GM21526 (cell line): ENCODE results near the gene TMEM238.
A peak's percentile ranks its signal among the peaks of the same experiment; 100 is the strongest.
"Not testable (repeated sequence)": the region's sequence is repeated elsewhere in the genome, so short reads cannot be mapped to it uniquely, and the experiment has no call there.

ENCODE experiments used
- ATAC-seq: cut with Tn5 transposase; IDR thresholded peaks from one replicate; pipeline ENCODE4 v1.9.1; 2021; ENCODE audit warnings: moderate library complexity; ENCODE audit not compliant: unreplicated experiment, low FRiP score

Gene TMEM238

GRCh38 chr19:55341595-55342531, 42.2 kb downstream of the TMEM238 start:
- ATAC-seq, result no peak

DNA sequence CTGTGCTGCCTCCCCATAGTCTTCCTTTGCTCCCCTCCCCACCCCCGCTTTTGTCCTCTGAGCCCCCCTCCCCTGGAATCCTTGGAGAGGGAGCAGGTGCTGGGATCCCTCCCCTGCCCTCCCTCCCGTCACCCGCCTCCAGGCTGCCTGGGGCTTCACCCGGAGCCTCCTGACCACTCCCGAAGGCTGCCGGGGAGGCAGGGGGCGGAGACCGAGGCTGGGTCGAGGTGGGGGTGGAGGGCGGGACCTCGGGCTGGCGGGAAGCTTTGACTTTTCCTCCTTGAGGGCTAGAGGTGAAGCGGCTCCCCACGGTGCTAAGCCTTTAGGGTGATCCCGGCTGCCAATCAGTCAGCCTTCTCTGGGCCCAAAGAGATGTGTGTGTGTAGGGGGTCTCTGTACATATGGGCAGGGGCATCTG, 42.9 kb downstream of the TMEM238 start:
- ATAC-seq, result no peak

- no peak for ATAC-seq
These were observed 43.3 kb downstream of the TMEM238 start for GRCh38 chr19:55340784-55341147.

- no peak for ATAC-seq
These were observed 44.0 kb downstream of the TMEM238 start for GRCh38 chr19:55339889-55340783.

GRCh38 chr19:55339105-55339888, 44.8 kb downstream of the TMEM238 start, which contains the start of gene KMT5C:
KMT5C (plus strand) TSS chr19:55339876; CDS start chr19:55341937, 2,061 bp downstream.
- peak; percentile 77 for ATAC-seq

GRCh38 chr19:55336101-55336500, 48.0 kb downstream of the TMEM238 start:
- no peak for ATAC-seq

DNA sequence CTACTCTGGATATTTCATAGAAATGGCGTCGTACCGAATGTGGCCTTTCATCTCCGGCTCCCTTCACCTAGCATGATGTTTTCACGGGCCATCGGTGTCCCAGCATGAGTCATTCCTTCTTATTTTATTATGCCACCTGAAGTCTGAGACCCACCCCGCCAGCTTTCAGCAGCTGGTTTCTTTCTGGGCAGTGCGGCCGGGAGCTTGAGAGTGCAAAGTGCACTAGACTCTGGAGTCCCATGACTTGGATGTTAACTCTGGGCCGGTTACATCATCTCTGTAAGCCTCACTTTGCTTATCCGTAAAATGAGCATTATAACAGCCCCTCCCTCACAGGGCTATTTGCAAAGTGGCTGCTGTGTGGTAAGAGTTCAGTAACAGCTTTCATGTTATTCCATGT, 50.2 kb downstream of the TMEM238 start:
- ATAC-seq, result no peak

DNA sequence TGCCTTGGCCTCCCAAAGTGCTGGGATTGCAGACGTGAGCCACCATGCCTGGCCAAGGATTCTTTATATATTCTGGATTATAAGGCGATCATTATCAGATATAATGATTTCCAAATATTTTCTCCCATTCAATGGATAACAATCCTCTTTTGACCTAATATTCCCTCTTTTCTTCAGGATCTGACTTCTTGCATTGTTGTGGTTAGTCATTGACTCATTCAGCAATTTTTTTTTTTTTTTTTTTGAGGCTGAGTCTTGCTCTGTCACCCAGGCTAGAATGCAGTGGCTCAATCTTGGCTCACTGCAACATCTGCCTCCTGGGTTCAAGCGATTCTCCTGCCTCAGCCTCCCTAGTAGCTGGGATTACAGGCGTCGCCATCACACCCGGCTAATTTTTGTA, 54.3 kb downstream of the TMEM238 start:
- ATAC-seq, result not testable (repeated sequence)
